Mammary epithelial cell (primary cell): Measurements from ENCODE around the gene TJP1.

Source experiments
- EZH2 ChIP-seq: IDR thresholded peaks from 2 replicates; pipeline ENCODE4 v1.6.1; 2012; ENCODE audit warnings: low read length, inconsistent platforms, borderline replicate concordance
- TF ChIP-seq, protein P1 (sequence below), 2 donors: IDR thresholded peaks in 1 of 2; conservative IDR thresholded peaks in 1 of 2; 2 replicates each; pipeline ENCODE4 v1.5.1; 2011 to 2012; ENCODE audit warnings: inconsistent platforms in 2 of 2, low read length in 2 of 2, mild to moderate bottlenecking in 2 of 2, control low read depth in 1 of 2, low read depth in 1 of 2; ENCODE audit not compliant: insufficient read depth in 1 of 2; ENCODE audit errors: extremely low read depth in 1 of 2

DNA sequence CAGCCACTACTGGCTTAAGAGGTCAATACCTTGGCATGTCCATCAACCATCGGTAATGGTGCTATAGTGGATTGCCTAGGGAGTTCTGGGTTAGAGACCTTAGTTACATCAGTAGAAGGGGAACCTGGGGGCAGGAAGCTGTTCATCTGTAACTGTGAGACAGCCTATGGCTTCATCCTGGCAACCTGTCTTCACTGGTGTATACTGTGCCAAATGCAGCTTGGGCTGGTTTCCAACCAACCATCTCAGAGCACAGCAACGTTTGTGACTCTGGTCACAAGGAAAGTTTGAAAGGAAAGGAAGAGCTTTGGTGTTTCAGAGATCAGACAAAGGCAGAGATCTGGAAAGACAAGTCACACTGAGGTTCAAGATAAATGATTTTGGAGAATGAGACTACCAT, 93.8 kb downstream of the TJP1 start:
- TF ChIP-seq, protein P1, sequence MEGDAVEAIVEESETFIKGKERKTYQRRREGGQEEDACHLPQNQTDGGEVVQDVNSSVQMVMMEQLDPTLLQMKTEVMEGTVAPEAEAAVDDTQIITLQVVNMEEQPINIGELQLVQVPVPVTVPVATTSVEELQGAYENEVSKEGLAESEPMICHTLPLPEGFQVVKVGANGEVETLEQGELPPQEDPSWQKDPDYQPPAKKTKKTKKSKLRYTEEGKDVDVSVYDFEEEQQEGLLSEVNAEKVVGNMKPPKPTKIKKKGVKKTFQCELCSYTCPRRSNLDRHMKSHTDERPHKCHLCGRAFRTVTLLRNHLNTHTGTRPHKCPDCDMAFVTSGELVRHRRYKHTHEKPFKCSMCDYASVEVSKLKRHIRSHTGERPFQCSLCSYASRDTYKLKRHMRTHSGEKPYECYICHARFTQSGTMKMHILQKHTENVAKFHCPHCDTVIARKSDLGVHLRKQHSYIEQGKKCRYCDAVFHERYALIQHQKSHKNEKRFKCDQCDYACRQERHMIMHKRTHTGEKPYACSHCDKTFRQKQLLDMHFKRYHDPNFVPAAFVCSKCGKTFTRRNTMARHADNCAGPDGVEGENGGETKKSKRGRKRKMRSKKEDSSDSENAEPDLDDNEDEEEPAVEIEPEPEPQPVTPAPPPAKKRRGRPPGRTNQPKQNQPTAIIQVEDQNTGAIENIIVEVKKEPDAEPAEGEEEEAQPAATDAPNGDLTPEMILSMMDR (conservative IDR thresholded peaks at IDR 0.05 in 1 of 2, IDR thresholded peaks at IDR 0.05 in 1 of 2; ENCODE audit: extremely low read depth in 1 of 2, insufficient read depth in 1 of 2, low read depth in 1 of 2, low read length in 2 of 2): no peak
- no peak for TF ChIP-seq EZH2
